IMR-90 (cell line): ENCODE data around the gene CYTH1. TPM values are rescaled to one million over a fixed set of nuclear protein-coding genes. Genes with fewer than 3 reads are reported as not detected.

Source experiments
- ATAC-seq: fragments of 200-7000 bp; cut with Tn5 transposase; 2 replicates; pipeline ENCODE4 v1.9.1; 2020; ENCODE audit warnings: low read depth, mild to moderate bottlenecking, moderate library complexity
- BruUV-seq: library from RNA; stranded (reverse); fragments of 400-500 nt; replicated peaks from 2 replicates; lab custom pipeline; 2021; lab: Mats Ljungman, UMichigan
- CTCF ChIA-PET: fragments of 300-600 bp; formaldehyde crosslinking; extraction: SDS; loops from one replicate; lab custom pipeline; 2021; ENCODE audit warnings: antibody characterized with exemption; lab: Yijun Ruan, JAX
- POLR2A ChIA-PET: fragments of 300-600 bp; sonication (Branson Sonifier 250); formaldehyde crosslinking; loops from one replicate; lab custom pipeline; 2022; ENCODE audit warnings: antibody characterized with exemption; ENCODE audit not compliant: unreplicated experiment; lab: Charles Lee
- DNase-seq: peaks from one replicate; pipeline ENCODE4 v3.0.0; 2013
- H2AFZ ChIP-seq: replicated peaks from 2 replicates; pipeline ENCODE3; 2013; ENCODE audit warnings: low read length, mild to moderate bottlenecking; ENCODE audit not compliant: poor library complexity
- H2AK5ac ChIP-seq: 2 replicates; pipeline ENCODE4 v1.6.1; 2013; ENCODE audit warnings: low read depth, low read length, inconsistent platforms
- H2AK9ac ChIP-seq: replicated peaks from 2 replicates; pipeline ENCODE3; 2013; ENCODE audit warnings: mild to moderate bottlenecking, low read depth, low read length, moderate library complexity; ENCODE audit not compliant: poor library complexity
- H2BK120ac ChIP-seq: 2 replicates; pipeline ENCODE4 v1.6.1; 2013; ENCODE audit warnings: low read depth, low read length, inconsistent platforms
- H2BK15ac ChIP-seq: 3 replicates; pipeline ENCODE4 v1.6.1; 2013; ENCODE audit warnings: low read depth, low read length, inconsistent platforms
- H2BK20ac ChIP-seq: 2 replicates; pipeline ENCODE4 v1.6.1; 2013; ENCODE audit warnings: low read depth, mild to moderate bottlenecking, inconsistent platforms, low read length, moderate library complexity
- H2BK5ac ChIP-seq: 2 replicates; pipeline ENCODE4 v1.6.1; 2013; ENCODE audit warnings: mild to moderate bottlenecking, low read depth, low read length, inconsistent platforms; ENCODE audit not compliant: poor library complexity, severe bottlenecking
- H3K14ac ChIP-seq: replicated peaks from 2 replicates; pipeline ENCODE4 v1.6.1; 2013; ENCODE audit warnings: low read depth, low read length, inconsistent platforms
- H3K18ac ChIP-seq: 2 replicates; pipeline ENCODE4 v1.6.1; 2013; ENCODE audit warnings: low read depth, low read length, control low read depth
- H3K23ac ChIP-seq: 2 replicates; pipeline ENCODE4 v1.6.1; 2013; ENCODE audit warnings: low read depth, low read length, inconsistent platforms
- H3K27ac ChIP-seq: 2 replicates; pipeline ENCODE4 v1.5.1; 2013; ENCODE audit warnings: mild to moderate bottlenecking, control low read depth, low read length; ENCODE audit not compliant: insufficient read depth
- H3K27me3 ChIP-seq: 2 replicates; pipeline ENCODE4 v1.6.1; 2013; ENCODE audit warnings: low read length; ENCODE audit not compliant: control insufficient read depth, insufficient read depth
- H3K36me3 ChIP-seq: 2 replicates; pipeline ENCODE4 v1.6.1; 2013; ENCODE audit warnings: low read length, mixed read lengths; ENCODE audit not compliant: control insufficient read depth, insufficient read depth
- H3K4ac ChIP-seq: 2 replicates; pipeline ENCODE4 v1.6.1; 2013; ENCODE audit warnings: low read depth, low read length, inconsistent platforms
- H3K4me1 ChIP-seq: 2 replicates; pipeline ENCODE4 v1.6.1; 2013; ENCODE audit warnings: low read length, mixed read lengths; ENCODE audit not compliant: control insufficient read depth, insufficient read depth
- H3K4me2 ChIP-seq: 2 replicates; pipeline ENCODE4 v1.6.1; 2013; ENCODE audit warnings: low read depth, mild to moderate bottlenecking, control low read depth, low read length, moderate library complexity
- H3K4me3 ChIP-seq: 2 replicates; pipeline ENCODE4 v1.5.1; 2013; ENCODE audit warnings: low read depth, mild to moderate bottlenecking, control low read depth, low read length, moderate library complexity; ENCODE audit not compliant: insufficient read depth
- H3K56ac ChIP-seq: 2 replicates; pipeline ENCODE4 v1.6.1; 2013; ENCODE audit warnings: low read length, inconsistent platforms; ENCODE audit not compliant: insufficient read depth; ENCODE audit errors: extremely low read depth
- H3K79me1 ChIP-seq, 2 experiments: 2 replicates each; pipeline ENCODE4 v1.6.1; 2013; ENCODE audit warnings: low read length in 2 of 2, inconsistent platforms in 1 of 2, low read depth in 1 of 2
- H3K9ac ChIP-seq: 2 replicates; pipeline ENCODE4 v1.6.1; 2013; ENCODE audit warnings: low read depth, low read length, control low read depth
- H3K9me1 ChIP-seq: 2 replicates; pipeline ENCODE4 v1.6.1; 2013; ENCODE audit warnings: low read length, inconsistent platforms; ENCODE audit not compliant: insufficient read depth
- H3K9me3 ChIP-seq: 2 replicates; pipeline ENCODE4 v1.6.1; 2013; ENCODE audit warnings: low read length; ENCODE audit not compliant: control insufficient read depth, insufficient read depth
- H4K20me1 ChIP-seq: 2 replicates; pipeline ENCODE4 v1.6.1; 2013; ENCODE audit warnings: low read length, inconsistent platforms; ENCODE audit not compliant: insufficient read depth
- H4K5ac ChIP-seq: 2 replicates; pipeline ENCODE4 v1.6.1; 2013; ENCODE audit warnings: mild to moderate bottlenecking, low read depth, low read length, control low read depth
- H4K8ac ChIP-seq, 2 experiments: 2 replicates each; pipeline ENCODE4 v1.6.1; 2013; ENCODE audit warnings: low read depth in 2 of 2, low read length in 2 of 2, control low read depth in 1 of 2, inconsistent platforms in 1 of 2
- H4K91ac ChIP-seq: 2 replicates; pipeline ENCODE4 v1.6.1; 2013; ENCODE audit warnings: low read depth, low read length, inconsistent platforms; ENCODE audit not compliant: insufficient read depth
- BHLHE40 ChIP-seq: fragments of 150-350 bp; IDR thresholded peaks from 2 replicates; pipeline ENCODE4 v1.6.1; 2016; ENCODE audit warnings: mild to moderate bottlenecking, low read depth, low read length
- CEBPB ChIP-seq: IDR thresholded peaks from 2 replicates; pipeline ENCODE4 v1.6.1; 2012; ENCODE audit warnings: low read depth, low read length, improper control_type of control experiment
- CHD1 ChIP-seq: IDR thresholded peaks from 2 replicates; pipeline ENCODE4 v1.6.1; 2012; ENCODE audit warnings: low read depth, low read length, improper control_type of control experiment
- CTCF ChIP-seq: conservative IDR thresholded peaks from 2 replicates; pipeline ENCODE4 v1.5.1; 2012; ENCODE audit warnings: mild to moderate bottlenecking, low read depth, low read length, improper control_type of control experiment
- ELK1 ChIP-seq: fragments of 150-350 bp; IDR thresholded peaks from 2 replicates; pipeline ENCODE4 v1.6.1; 2016; ENCODE audit warnings: low read depth, mild to moderate bottlenecking, low read length, moderate library complexity, borderline replicate concordance
- FOS ChIP-seq: fragments of 150-350 bp; IDR thresholded peaks from 2 replicates; pipeline ENCODE4 v1.6.1; 2016; ENCODE audit warnings: low read depth, low read length
- MAFK ChIP-seq: IDR thresholded peaks from 2 replicates; pipeline ENCODE4 v1.6.1; 2012; ENCODE audit warnings: low read depth, low read length, improper control_type of control experiment
- MAZ ChIP-seq: IDR thresholded peaks from 2 replicates; pipeline ENCODE4 v1.6.1; 2012; ENCODE audit warnings: low read depth, mild to moderate bottlenecking, low read length, improper control_type of control experiment, moderate library complexity, borderline replicate concordance
- MXI1 ChIP-seq: IDR thresholded peaks from 2 replicates; pipeline ENCODE4 v1.6.1; 2012; ENCODE audit warnings: low read depth, mild to moderate bottlenecking, low read length, moderate library complexity, borderline replicate concordance
- NFE2L2 ChIP-seq: fragments of 150-350 bp; IDR thresholded peaks from 2 replicates; pipeline ENCODE4 v1.6.1; 2016; ENCODE audit warnings: low read depth, mild to moderate bottlenecking, low read length
- POLR2A ChIP-seq: IDR thresholded peaks from 2 replicates; pipeline ENCODE4 v1.6.1; 2012; ENCODE audit warnings: mild to moderate bottlenecking, low read depth, low read length
- RAD21 ChIP-seq: IDR thresholded peaks from 2 replicates; pipeline ENCODE4 v1.6.1; 2012; ENCODE audit warnings: low read length, improper control_type of control experiment
- RCOR1 ChIP-seq: IDR thresholded peaks from 2 replicates; pipeline ENCODE4 v1.6.1; 2012; ENCODE audit warnings: mild to moderate bottlenecking, low read length, improper control_type of control experiment; ENCODE audit not compliant: insufficient replicate concordance
- RFX5 ChIP-seq: IDR thresholded peaks from 2 replicates; pipeline ENCODE4 v1.8.0; 2012; ENCODE audit warnings: low read depth, mild to moderate bottlenecking, low read length, moderate library complexity
- SMC3 ChIP-seq: fragments of 150-350 bp; IDR thresholded peaks from 2 replicates; pipeline ENCODE4 v1.6.1; 2016; ENCODE audit warnings: low read depth, mild to moderate bottlenecking, antibody characterized with exemption, low read length, moderate library complexity
- USF2 ChIP-seq: fragments of 150-350 bp; IDR thresholded peaks from 2 replicates; pipeline ENCODE4 v1.6.1; 2017; ENCODE audit warnings: mild to moderate bottlenecking, antibody characterized with exemption, low read length, low read depth
- WGBS, 2 experiments: methylation state at CpG; one replicate each; pipeline versions ENCODE4 v1.1.5 to v1.1.7; 2013; ENCODE audit warnings: missing lambda C conversion rate in 2 of 2; ENCODE audit not compliant: insufficient read length in 1 of 2; ENCODE audit errors: extremely low coverage in 2 of 2; 5-methylcytosine and 5-hydroxymethylcytosine counted together
- dilution Hi-C: fragments of 300-500 bp; cut with HindIII; formaldehyde crosslinking; loops from one replicate; pipeline ENCODE4 v1.14.3; 2018; ENCODE audit warnings: low sequenced_read_pairs; ENCODE audit not compliant: unreplicated experiment
- in situ Hi-C: fragments of 300-500 bp; cut with MboI; formaldehyde crosslinking; loops from 3 replicates; pipeline ENCODE4 v1.14.3; 2019; ENCODE audit warnings: low sequenced_read_pairs, inconsistent platforms, mixed read lengths
- intact Hi-C: fragments of 100-400 bp; cut with micrococcal nuclease; formaldehyde crosslinking; loops from 2 replicates; pipeline ENCODE4 v1.10.0; 2022
- polyA plus RNA-seq, 3 experiments: library from polyadenylated mRNA; depleted of rRNA; stranded (reverse); fragments of >200 nt; gene quantifications; 2 replicates each; pipeline ENCODE4 v1.2.3, GENCODE V29; 2012; ENCODE audit warnings: low replicate concordance in 1 of 3
- total RNA-seq: library from RNA; depleted of rRNA; stranded (reverse); fragments of >200 nt; gene quantifications from 2 replicates; pipeline ENCODE4 v1.2.3, GENCODE V29; 2012

CYTH1 gene
- total and polyA plus RNA-seq, 2 of the 4 experiments (the other 2 are of a cell fraction): 7.9 to 12.4 TPM

GRCh38 chr17:78751447-78752161, 30.5 kb downstream of the CYTH1 start:
- Histone ChIP-seq H3K23ac (no peak overlapping the region), H2BK120ac (no peak overlapping the region), H2AFZ (no peak overlapping the region), H3K9me3 (no peaks in the 10 kb centered on the region), H3K9ac (no peak overlapping the region), H4K91ac (no peak overlapping the region), H4K5ac (no peak overlapping the region), H4K8ac (no peak overlapping the region), H3K4me3 (no peak overlapping the region), H2AK5ac (no peak overlapping the region), H3K9me1 (peaks cover 4% of the 10 kb centered on the region), H2AK9ac (no peak overlapping the region), H2BK5ac (no peak overlapping the region), H3K27ac (no peak overlapping the region), H3K18ac (no peak overlapping the region), H4K20me1 (peaks cover 34% of the 10 kb centered on the region), H2BK20ac (no peak overlapping the region), H3K4me1 (peaks cover 11% of the 10 kb centered on the region), H3K27me3 (no peaks in the 10 kb centered on the region), H3K79me1 (peaks cover 52 to 71% of the 10 kb centered on the region in 2 experiments), H2BK15ac (no peak overlapping the region), H3K36me3 (no peaks in the 10 kb centered on the region), H3K14ac (no peak overlapping the region), H3K4me2 (no peak overlapping the region), H3K56ac (no peak overlapping the region), H3K4ac (no peak overlapping the region)
- WGBS, 2 experiments: 92% methylated on average over 5 of the region's 14 CpGs; no CpG with 5 or more reads in 1 of the 2 experiments
- no peak for ATAC-seq
- no peak for DNase-seq
- intact Hi-C loops (no loop called here), in situ Hi-C loops (no loop called here), dilution Hi-C loops (no loop called here)
- ChIA-PET CTCF (interaction anchor here (0.7 kb wide), 1 partner anchor 29 kb away, joined by 4 read pairs; no protein-coding TSS in a partner anchor), POLR2A (no interaction called here)
- no peak for TF ChIP-seq USF2
- no peak for TF ChIP-seq MAZ
- no peak for TF ChIP-seq SMC3
- TF ChIP-seq CTCF: no peak
- no peak for TF ChIP-seq MXI1
- no peak for TF ChIP-seq RAD21
- TF ChIP-seq MAFK: no peak
- TF ChIP-seq POLR2A: no peak
- no peak for TF ChIP-seq RFX5
- no peak for TF ChIP-seq RCOR1
- no peak for TF ChIP-seq FOS
- no peak for TF ChIP-seq BHLHE40
- no peak for TF ChIP-seq CEBPB
- TF ChIP-seq NFE2L2: no peak
- TF ChIP-seq ELK1: no peak
- TF ChIP-seq CHD1: no peak
- BruUV-seq: no TSS peak
